ENCODE data around the gene NHS. TPM values are rescaled to one million over a fixed set of nuclear protein-coding genes. Genes with fewer than 3 reads are reported as not detected.

Gene NHS
- total RNA-seq, 1 experiment from 2014 or later: 5.7 TPM

GRCh38 chrX:17603196-17603595 is 228.2 kb downstream of the NHS start:
- H3K9ac ChIP-seq (ENCODE audit: low read length): no peak overlapping the region
- H3K4me3 ChIP-seq (replicated peaks in 1 of 2; ENCODE audit: low read depth in 1 of 2, low read length in 2 of 2): no peak overlapping the region
- no peak for DNase-seq (ENCODE audit: low read depth, low spot score)
- H3K36me3 ChIP-seq (ENCODE audit: control insufficient read depth in 1 of 2, insufficient read depth in 2 of 2, low read length in 2 of 2): no peaks in the 10 kb centered on the region
- BruUV-seq (replicated peaks): no TSS peak
- no peaks in the 10 kb centered on the region for H3K27me3 ChIP-seq (ENCODE audit: insufficient read depth, low read length)
- H2AFZ ChIP-seq (ENCODE audit: low read depth, low read length, poor library complexity, severe bottlenecking): no peak overlapping the region
- POLR2A ChIA-PET: no interaction called here
- no peak for TF ChIP-seq RAD21 (IDR thresholded peaks at IDR 0.05; ENCODE audit: low read depth)
- no peak for TF ChIP-seq SIN3A (IDR thresholded peaks at IDR 0.05; ENCODE audit: low read depth)
- no peak for TF ChIP-seq SRF (IDR thresholded peaks at IDR 0.05; ENCODE audit: low read depth)
- no peak for TF ChIP-seq CEBPB (IDR thresholded peaks at IDR 0.05; ENCODE audit: low read depth)
- no peak for TF ChIP-seq EZH2phosphoT487 (IDR thresholded peaks at IDR 0.05; ENCODE audit: borderline replicate concordance)
- no peak for TF ChIP-seq EGR1 (IDR thresholded peaks at IDR 0.05; ENCODE audit: low read depth)
- TF ChIP-seq FOSL1 (IDR thresholded peaks at IDR 0.05; ENCODE audit: low read depth): no peak
- no peak for TF ChIP-seq TCF7L2 (IDR thresholded peaks at IDR 0.05; ENCODE audit: borderline replicate concordance, extremely low read depth, insufficient read depth, insufficient read length)
- no peak for TF ChIP-seq POLR2AphosphoS5 (IDR thresholded peaks at IDR 0.05; ENCODE audit: low read depth, low read length)
- H3K4me1 ChIP-seq (ENCODE audit: control insufficient read depth in 1 of 2, insufficient read depth in 2 of 2, low read length in 2 of 2): no peaks in the 10 kb centered on the region
- RAD21 ChIA-PET (ENCODE audit: low non-redundant PET in 1 of 2, low total read pairs in 2 of 2, uncharacterized antibody in 2 of 2, unreplicated experiment in 2 of 2): no interaction called here
- H3K9me2 ChIP-seq (ENCODE audit: insufficient read depth): no peaks in the 10 kb centered on the region
- no peak for ATAC-seq
- H3K9me3 ChIP-seq (ENCODE audit: control insufficient read depth in 1 of 2, insufficient read depth in 1 of 2, low read depth in 1 of 2, low read length in 2 of 2): no peaks in the 10 kb centered on the region
- CTCF ChIA-PET: no interaction called here
- no peak overlapping the region for H3K4me2 ChIP-seq (ENCODE audit: low read length)
- H3K27ac ChIP-seq (ENCODE audit: low read depth, low read length): no peak overlapping the region
- intact Hi-C loops (cut with micrococcal nuclease): no loop called here
- no peaks in the 10 kb centered on the region for H3K79me2 ChIP-seq (ENCODE audit: insufficient read depth, low read length)
- H4K20me1 ChIP-seq (ENCODE audit: insufficient read depth): no peaks in the 10 kb centered on the region

- CTCF ChIA-PET: no interaction called here
- no peaks in the 10 kb centered on the region for H3K9me3 ChIP-seq (ENCODE audit: control insufficient read depth in 1 of 2, insufficient read depth in 1 of 2, low read depth in 1 of 2, low read length in 2 of 2)
- no peak for ATAC-seq
- no peaks in the 10 kb centered on the region for H3K9me2 ChIP-seq (ENCODE audit: insufficient read depth)
- TF ChIP-seq FOSL1 (IDR thresholded peaks at IDR 0.05; ENCODE audit: low read depth) (no peak), SP1 (IDR thresholded peaks at IDR 0.05; ENCODE audit: low read depth) (no peak), ZBTB33 (IDR thresholded peaks at IDR 0.05; ENCODE audit: extremely low read depth, insufficient replicate concordance, low read length) (no peak), TCF7L2 (IDR thresholded peaks at IDR 0.05; ENCODE audit: borderline replicate concordance, extremely low read depth, insufficient read depth, insufficient read length) (no peak), EZH2phosphoT487 (IDR thresholded peaks at IDR 0.05; ENCODE audit: borderline replicate concordance) (no peak), SRF (IDR thresholded peaks at IDR 0.05; ENCODE audit: low read depth) (no peak), EGR1 (IDR thresholded peaks at IDR 0.05; ENCODE audit: low read depth) (no peak), POLR2A (IDR thresholded peaks at IDR 0.05; ENCODE audit: borderline replicate concordance, extremely low read depth, insufficient read depth, insufficient read length) (no peak), YY1 (IDR thresholded peaks at IDR 0.05; ENCODE audit: extremely low read depth, insufficient replicate concordance, low read depth, low read length) (no peak), SIN3A (IDR thresholded peaks at IDR 0.05; ENCODE audit: low read depth) (no peak), CTCF (IDR thresholded peaks at IDR 0.05 in 2 of 3, conservative IDR thresholded peaks at IDR 0.05 in 1 of 3; ENCODE audit: borderline replicate concordance in 1 of 3, insufficient read depth in 1 of 3, low read depth in 2 of 3, low read length in 2 of 3) (no peak), EZH2 (IDR thresholded peaks at IDR 0.05) (no peak), CEBPB (IDR thresholded peaks at IDR 0.05; ENCODE audit: low read depth) (no peak)
- no peaks in the 10 kb centered on the region for H3K79me2 ChIP-seq (ENCODE audit: insufficient read depth, low read length)
- no peak for DNase-seq (ENCODE audit: low read depth, low spot score)
- no peaks in the 10 kb centered on the region for H3K4me1 ChIP-seq (ENCODE audit: control insufficient read depth in 1 of 2, insufficient read depth in 2 of 2, low read length in 2 of 2)
- no peak overlapping the region for H3K9ac ChIP-seq (ENCODE audit: low read length)
- POLR2A ChIA-PET: no interaction called here
- H4K20me1 ChIP-seq (ENCODE audit: insufficient read depth): no peaks in the 10 kb centered on the region
- no peak overlapping the region for H3K27ac ChIP-seq (ENCODE audit: low read depth, low read length)
- intact Hi-C loops (cut with micrococcal nuclease): no loop called here
- no peak overlapping the region for H3K4me3 ChIP-seq (replicated peaks in 1 of 2; ENCODE audit: low read depth in 1 of 2, low read length in 2 of 2)
- H3K36me3 ChIP-seq (ENCODE audit: control insufficient read depth in 1 of 2, insufficient read depth in 2 of 2, low read length in 2 of 2): no peaks in the 10 kb centered on the region
- no peak overlapping the region for H3K4me2 ChIP-seq (ENCODE audit: low read length)
- H3K27me3 ChIP-seq (ENCODE audit: insufficient read depth, low read length): no peaks in the 10 kb centered on the region
- RAD21 ChIA-PET (ENCODE audit: low non-redundant PET in 1 of 2, low total read pairs in 2 of 2, uncharacterized antibody in 2 of 2, unreplicated experiment in 2 of 2): no interaction called here
- no peak overlapping the region for H2AFZ ChIP-seq (ENCODE audit: low read depth, low read length, poor library complexity, severe bottlenecking)
- BruUV-seq (replicated peaks): no TSS peak
Observed at GRCh38 chrX:17605676-17606075, 230.7 kb downstream of the NHS start.
